Heart right ventricle (tissue), 16 donors: ENCODE results near the gene CFI. TPM values are rescaled to one million over a fixed set of nuclear protein-coding genes. Genes with fewer than 3 reads are reported as not detected.
A peak's percentile ranks its signal among the peaks of the same experiment; 100 is the strongest.

ENCODE experiments used
- ATAC-seq, 8 donors: fragments of 200-7000 bp; cut with Tn5 transposase; one replicate each; pipeline ENCODE4 v1.9.1; 2020; ENCODE audit warnings: mild to moderate bottlenecking in 8 of 8, moderate library complexity in 8 of 8, moderate number of reproducible peaks in 1 of 8
- DNase-seq, 2 donors: peaks; one replicate each; pipeline ENCODE4 v3.0.0-alpha.2; 2020
- H3K27ac ChIP-seq, 10 donors: fragments of 200-600 bp; sonication (generic) in 2 of 10; one replicate each; pipeline versions ENCODE4 v1.5.0 to v1.8.0; 2020 to 2022; ENCODE audit warnings: mild to moderate bottlenecking in 3 of 10
- H3K27me3 ChIP-seq, 7 donors: fragments of 200-600 bp; one replicate each; pipeline ENCODE4 v1.8.0; 2021 to 2022; ENCODE audit warnings: mild to moderate bottlenecking in 2 of 7
- H3K36me3 ChIP-seq, 9 donors: fragments of 200-600 bp; sonication (generic) in 1 of 9; one replicate each; pipeline versions ENCODE4 v1.5.0 to v1.8.0; 2020 to 2022; ENCODE audit warnings: mild to moderate bottlenecking in 2 of 9
- H3K4me1 ChIP-seq, 9 donors: fragments of 200-600 bp; sonication (generic) in 1 of 9; one replicate each; pipeline versions ENCODE4 v1.5.0 to v1.8.0; 2020 to 2022; ENCODE audit warnings: mild to moderate bottlenecking in 4 of 9
- H3K4me3 ChIP-seq, 10 donors: fragments of 200-600 bp; sonication (generic) in 2 of 10; one replicate each; pipeline versions ENCODE4 v1.5.0 to v1.8.0; 2020 to 2022; ENCODE audit warnings: mild to moderate bottlenecking in 7 of 10, moderate library complexity in 2 of 10
- H3K9me3 ChIP-seq, 11 donors: fragments of 200-600 bp in 10 of 11; sonication (generic) in 2 of 11; one replicate each; pipeline versions ENCODE4 v1.5.0 to v1.8.0; 2013 to 2022; ENCODE audit warnings: mild to moderate bottlenecking in 2 of 11, control low read depth in 1 of 11, moderate library complexity in 1 of 11
- WGBS, 2 donors: extraction: QIAGEN DNeasy Blood & Tissue Kit; methylation state at CpG; one replicate each; pipeline ENCODE4 v1.1.7; 2013; ENCODE audit warnings: inconsistent platforms in 1 of 2; 5-methylcytosine and 5-hydroxymethylcytosine counted together
- intact Hi-C, 10 donors: fragments of 100-400 bp; cut with DNase I; formaldehyde crosslinking; loops; one replicate each; pipeline versions ENCODE4 v1.11.1 to v1.14.2; 2022
- polyA plus RNA-seq, 2 donors: library from polyadenylated mRNA; stranded (reverse); fragments of 200-250 nt; gene quantifications; one replicate each; pipeline ENCODE4 v1.2.3, GENCODE V29; 2013
- total RNA-seq, 10 donors: library from RNA; stranded (reverse); fragmentation: NEBNext Ultra II Directional in 3 of 10; extraction: Animal tissue kit (Norgen Biotek cat#: 25700) in 3 of 10; gene quantifications; one replicate each; pipeline versions ENCODE4 v1.2.1 to v1.2.4, GENCODE V29; 2021 to 2023
- TF ChIP-seq, protein P1 (sequence below), 9 donors: fragments of 200-600 bp; sonication (generic) in 2 of 9; IDR thresholded peaks; one replicate each; pipeline versions ENCODE4 v1.5.0 to v1.8.0; 2021 to 2022; ENCODE audit warnings: antibody characterized with exemption in 9 of 9, mild to moderate bottlenecking in 5 of 9, moderate library complexity in 1 of 9
- donor health status: Arrhythmogenic right ventricular cardiomyopathy.
- donor health status: ischemic (EF 13 %, LVEDD 7.1; RV severe dilation, severe dysfunction).
- donor health status: healthy with polysubstance abuse.
- donor health status: DM: no; HTN: yes; CAD: no.
- donor health status: DM: no; HTN: no; CAD: no.
- donor health status: ischemic (EF 25% LVEDD 6.9; RV normal size, moderate dysfunction).
- donor health status: ischemic (EF 25% LVEDD 5.7; RV mildly dilated, moderate dysfunction).
- donor health status: healthy.
- donor health status: DM: yes; HTN: yes; CAD: no.
- donor health status: Ischemic cardiomyopathy.
- donor health status: ischemic (EF 35%, LVEDD 5.7; RV mildly dilated, moderate dysfunction).
- donor health status: nonischemic (EF 11% LVEDD 7.7; RV severe dilation, severe dysfunction).
- donor health status: DM: yes; HTN: yes; CAD: no.
- donor health status: PGD.
- donor health status: ischemic (EF 29% LVEDD 5.4; RV normal size, mild dysfunction).
- donor health status: nonischemic (EF 23%, LVEDD 6.1; RV moderate dilation, normal function).

CFI gene
- total and polyA plus RNA-seq, 12 donors = 5.2 to 16.6 (median 10.5) TPM

GRCh38 chr4:109801099-109801789 is 555 bp downstream of the CFI start:
- no peak for DNase-seq
- intact Hi-C loops = loop anchor here in 3 of 10 donors (5.0 to 10.0 kb wide), 3 partner anchors 69 to 99 kb away; partner anchors contain the start of genes CASP6 (in 3 of the 3) and PLA2G12A (in 2 of the 3)
- H3K4me3 ChIP-seq = peak overlapping the region; percentile 16 to 54 (median 48)
- TF ChIP-seq, protein P1, sequence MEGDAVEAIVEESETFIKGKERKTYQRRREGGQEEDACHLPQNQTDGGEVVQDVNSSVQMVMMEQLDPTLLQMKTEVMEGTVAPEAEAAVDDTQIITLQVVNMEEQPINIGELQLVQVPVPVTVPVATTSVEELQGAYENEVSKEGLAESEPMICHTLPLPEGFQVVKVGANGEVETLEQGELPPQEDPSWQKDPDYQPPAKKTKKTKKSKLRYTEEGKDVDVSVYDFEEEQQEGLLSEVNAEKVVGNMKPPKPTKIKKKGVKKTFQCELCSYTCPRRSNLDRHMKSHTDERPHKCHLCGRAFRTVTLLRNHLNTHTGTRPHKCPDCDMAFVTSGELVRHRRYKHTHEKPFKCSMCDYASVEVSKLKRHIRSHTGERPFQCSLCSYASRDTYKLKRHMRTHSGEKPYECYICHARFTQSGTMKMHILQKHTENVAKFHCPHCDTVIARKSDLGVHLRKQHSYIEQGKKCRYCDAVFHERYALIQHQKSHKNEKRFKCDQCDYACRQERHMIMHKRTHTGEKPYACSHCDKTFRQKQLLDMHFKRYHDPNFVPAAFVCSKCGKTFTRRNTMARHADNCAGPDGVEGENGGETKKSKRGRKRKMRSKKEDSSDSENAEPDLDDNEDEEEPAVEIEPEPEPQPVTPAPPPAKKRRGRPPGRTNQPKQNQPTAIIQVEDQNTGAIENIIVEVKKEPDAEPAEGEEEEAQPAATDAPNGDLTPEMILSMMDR (IDR thresholded peaks at IDR 0.05) = no peak
- 49 to 57% methylated on average over 4 of the region's 4 CpGs for whole genome bisulfite sequencing, 2 donors
- peaks cover 0 to 13% (median 3%) of the 10 kb centered on the region in 9 donors for H3K4me1 ChIP-seq
- peak overlapping the region in 8 of 10 donors; percentile 2 to 74 (median 58) for H3K27ac ChIP-seq
- ATAC-seq = peak in 1 of 8 donors; percentile 58
- no peaks in the 10 kb centered on the region for H3K36me3 ChIP-seq
- H3K9me3 ChIP-seq = peaks cover 0 to 22% (median 5%) of the 10 kb centered on the region in 11 donors
- no peaks in the 10 kb centered on the region for H3K27me3 ChIP-seq

GRCh38 chr4:109798866-109799265 is 2.9 kb downstream of the CFI start:
- ATAC-seq = no peak
- TF ChIP-seq, protein P1 (IDR thresholded peaks at IDR 0.05) = no peak
- intact Hi-C loops = no loop called here

DNA sequence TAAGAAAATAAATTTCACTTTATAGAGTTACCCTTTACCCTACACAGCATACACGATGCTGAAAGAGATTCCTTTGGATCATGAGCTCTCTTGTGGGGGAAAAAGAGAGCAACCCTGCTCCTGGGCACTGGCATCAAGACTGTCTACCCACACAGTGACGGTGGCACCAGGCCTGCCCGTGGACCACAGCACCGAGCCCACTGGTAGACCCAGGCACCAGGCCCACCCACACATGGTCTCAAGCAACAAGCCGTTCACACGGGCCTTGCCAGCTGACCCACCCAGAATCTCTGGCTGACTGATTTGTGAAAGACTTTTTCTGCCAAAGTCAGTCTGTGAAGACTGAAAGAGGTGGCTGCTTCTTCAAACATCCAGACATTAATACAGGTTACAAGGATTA is 6.7 kb downstream of the CFI start:
- Histone ChIP-seq H3K27me3 (no peaks in the 10 kb centered on the region), H3K4me1 (peaks cover 0 to 2% (median 0%) of the 10 kb centered on the region in 9 donors), H3K4me3 (no peak overlapping the region), H3K9me3 (peaks cover 0 to 55% (median 25%) of the 10 kb centered on the region in 11 donors), H3K36me3 (no peaks in the 10 kb centered on the region), H3K27ac (no peak overlapping the region)
- 90% methylated on average over 6 of the region's 6 CpGs for WGBS, 2 donors
- ATAC-seq (no peak), DNase-seq (no peak)
- TF ChIP-seq, protein P1 (IDR thresholded peaks at IDR 0.05) = no peak
- intact Hi-C loops = no loop called here

More at GRCh38 chr4:109798866-109799265, 2.9 kb downstream of the CFI start:
- H3K27ac ChIP-seq = no peak overlapping the region
- H3K36me3 ChIP-seq = no peaks in the 10 kb centered on the region
- peaks cover 0 to 13% (median 3%) of the 10 kb centered on the region in 9 donors for H3K4me1 ChIP-seq
- peaks cover 0 to 44% (median 18%) of the 10 kb centered on the region in 11 donors for H3K9me3 ChIP-seq
- H3K27me3 ChIP-seq = no peaks in the 10 kb centered on the region
- no peak overlapping the region for H3K4me3 ChIP-seq
- no peak for DNase-seq

GRCh38 chr4:109787807-109788206 is 14.0 kb downstream of the CFI start:
- no peaks in the 10 kb centered on the region for H3K4me1 ChIP-seq
- no peak overlapping the region for H3K27ac ChIP-seq
- peaks cover 0 to 28% (median 0%) of the 10 kb centered on the region in 11 donors for H3K9me3 ChIP-seq
- no peaks in the 10 kb centered on the region for H3K27me3 ChIP-seq
- DNase-seq (no peak), ATAC-seq (no peak)
- no peak overlapping the region for H3K4me3 ChIP-seq
- intact Hi-C loops = no loop called here
- WGBS, 2 donors = 76 to 82% methylated on average over 1 of the region's 1 CpG
- TF ChIP-seq, protein P1 (IDR thresholded peaks at IDR 0.05) = no peak
- no peaks in the 10 kb centered on the region for H3K36me3 ChIP-seq
